HEK293 (cell line): ENCODE data around the gene MCTP1.

ENCODE experiments used
- CTCF ChIA-PET: fragments of 350-600 bp; formaldehyde crosslinking; extraction: SDS; loops from one replicate; lab custom pipeline; 2021; ENCODE audit warnings: antibody characterized with exemption; lab: Yijun Ruan, JAX
- POLR2A ChIA-PET: fragments of 300-600 bp; formaldehyde crosslinking; extraction: SDS; loops from one replicate; lab custom pipeline; 2020; ENCODE audit warnings: antibody characterized with exemption, inconsistent platforms; lab: Yijun Ruan, JAX
- H3K27ac ChIP-seq: fragments of 200-500 bp; sonication (Bioruptor generic); 2 replicates; pipeline ENCODE4 v1.5.1; 2014; ENCODE audit warnings: low read depth, low read length, control low read depth, inconsistent platforms; ENCODE audit errors: extremely low read depth
- H3K36me3 ChIP-seq, 2 experiments: fragments of 200-500 bp in 1 of 2; sonication (Bioruptor generic) in 1 of 2; 1 replicate in 1 of 2; 2 replicates in 1 of 2; pipeline ENCODE4 v1.5.1; 2014 to 2017; ENCODE audit warnings: inconsistent platforms in 2 of 2, low read length in 2 of 2; ENCODE audit not compliant: control insufficient read depth in 2 of 2, insufficient read depth in 1 of 2
- H3K4me1 ChIP-seq: fragments of 200-500 bp; sonication (Bioruptor generic); 2 replicates; pipeline ENCODE4 v1.5.1; 2014; ENCODE audit warnings: mild to moderate bottlenecking, low read length, inconsistent platforms; ENCODE audit not compliant: control insufficient read depth, insufficient read depth
- H3K4me3 ChIP-seq: 2 replicates; pipeline ENCODE4 v1.5.1; 2011; ENCODE audit warnings: low read depth, mild to moderate bottlenecking, control low read depth, low read length, moderate library complexity
- H3K9me3 ChIP-seq: fragments of 200-500 bp; sonication (Bioruptor generic); 2 replicates; pipeline ENCODE4 v1.5.1; 2014; ENCODE audit warnings: low read depth, low read length, inconsistent platforms; ENCODE audit not compliant: control insufficient read depth, insufficient read depth
- HOXA7 ChIP-seq: sonication (generic); formaldehyde crosslinking; IDR thresholded peaks from 2 replicates; pipeline ENCODE4 v1.8.1; 2022; ENCODE audit warnings: missing genetic modification reagents, borderline replicate concordance
- PRDM4 ChIP-seq: fragments of 450-650 bp; formaldehyde crosslinking; IDR thresholded peaks from 2 replicates; pipeline ENCODE4 v1.5.1; 2017; ENCODE audit warnings: missing biosample characterization, missing genetic modification characterization
- SETDB1 ChIP-seq: IDR thresholded peaks from one replicate; pipeline ENCODE4 v1.6.1; 2017; ENCODE audit warnings: mild to moderate bottlenecking, low read length, moderate library complexity, mixed read lengths; ENCODE audit not compliant: insufficient read length
- YY2 ChIP-seq: fragments of 450-650 bp; formaldehyde crosslinking; IDR thresholded peaks from 2 replicates; pipeline ENCODE4 v1.5.1; 2016; ENCODE audit warnings: missing biosample characterization, missing genetic modification characterization
- ZFHX2 ChIP-seq: fragments of 450-650 bp; formaldehyde crosslinking; conservative IDR thresholded peaks from 2 replicates; pipeline ENCODE4 v1.5.1; 2016; ENCODE audit warnings: missing biosample characterization, missing genetic modification characterization
- ZNF155 ChIP-seq: fragments of 450-650 bp; formaldehyde crosslinking; IDR thresholded peaks from 2 replicates; pipeline ENCODE4 v1.5.1; 2016; ENCODE audit warnings: missing biosample characterization, missing genetic modification characterization
- ZNF169 ChIP-seq: fragments of 450-650 bp; formaldehyde crosslinking; IDR thresholded peaks from 2 replicates; pipeline ENCODE4 v1.5.1; 2016; ENCODE audit warnings: missing biosample characterization, missing genetic modification characterization
- ZNF19 ChIP-seq: fragments of 450-650 bp; formaldehyde crosslinking; IDR thresholded peaks from 2 replicates; pipeline ENCODE4; 2016; ENCODE audit warnings: missing biosample characterization, missing genetic modification characterization, low read depth
- ZNF214 ChIP-seq: fragments of 450-650 bp; formaldehyde crosslinking; IDR thresholded peaks from 2 replicates; pipeline ENCODE4 v1.5.1; 2017; ENCODE audit warnings: missing biosample characterization, mild to moderate bottlenecking, missing genetic modification characterization, borderline replicate concordance
- ZNF280D ChIP-seq: fragments of 450-650 bp; formaldehyde crosslinking; IDR thresholded peaks from 2 replicates; pipeline ENCODE4 v1.5.1; 2016; ENCODE audit warnings: missing biosample characterization, missing genetic modification characterization
- ZNF555 ChIP-seq: fragments of 450-650 bp; formaldehyde crosslinking; conservative IDR thresholded peaks from 2 replicates; pipeline ENCODE4 v1.5.1; 2017; ENCODE audit warnings: missing biosample characterization, mild to moderate bottlenecking, missing genetic modification characterization, inconsistent platforms
- ZNF664 ChIP-seq: fragments of 450-650 bp; formaldehyde crosslinking; IDR thresholded peaks from 2 replicates; pipeline ENCODE4 v1.5.1; 2016; ENCODE audit warnings: missing biosample characterization, missing genetic modification characterization
- ZNF791 ChIP-seq: fragments of 450-650 bp; formaldehyde crosslinking; IDR thresholded peaks from 2 replicates; pipeline ENCODE4 v1.5.1; 2016; ENCODE audit warnings: missing biosample characterization, missing genetic modification characterization
- TF ChIP-seq, protein P1 (sequence below): sonication (generic); formaldehyde crosslinking; IDR thresholded peaks from 2 replicates; pipeline ENCODE4 v1.8.1; 2022; ENCODE audit warnings: mild to moderate bottlenecking, moderate library complexity, missing genetic modification reagents
- TF ChIP-seq, protein P2 (sequence below): fragments of 450-650 bp; formaldehyde crosslinking; IDR thresholded peaks from 2 replicates; pipeline ENCODE4 v1.5.1; 2016; ENCODE audit warnings: missing biosample characterization, missing genetic modification characterization

MCTP1 gene

GRCh38 chr5:94853120-94853519 lies 431.8 kb downstream of the MCTP1 start:
- no peak overlapping the region for H3K27ac ChIP-seq
- H3K36me3 ChIP-seq: no peaks in the 10 kb centered on the region
- no peak for TF ChIP-seq ZNF155 (tag by site-specific recombination)
- no peaks in the 10 kb centered on the region for H3K9me3 ChIP-seq
- ChIA-PET POLR2A (no interaction called here), CTCF (no interaction called here)
- H3K4me1 ChIP-seq: peaks cover 10% of the 10 kb centered on the region
- no peak overlapping the region for H3K4me3 ChIP-seq

DNA sequence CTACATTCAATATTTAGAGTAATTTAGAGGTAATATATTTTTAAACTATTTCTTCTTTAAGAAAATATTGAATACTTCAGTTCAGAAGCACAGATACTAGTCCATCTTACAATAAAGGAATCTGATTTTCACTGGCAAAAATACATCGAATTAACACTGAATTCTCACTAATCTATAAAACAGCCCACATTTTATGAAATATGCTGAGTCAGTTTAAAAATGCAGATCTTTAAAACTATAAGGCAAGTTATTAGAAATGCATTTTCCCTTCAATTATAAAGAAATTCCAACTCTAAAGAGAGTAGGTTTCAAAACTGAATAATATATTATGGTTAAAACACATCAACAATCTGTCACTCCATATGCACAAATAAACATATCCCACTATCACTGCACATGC lies 433.9 kb downstream of the MCTP1 start:
- ChIA-PET CTCF (interaction anchor here (0.6 to 2.1 kb wide), 10 partner anchors 7 to 935 kb away, joined by 3 to 18 read pairs (median 4); no protein-coding TSS in a partner anchor), POLR2A (no interaction called here)
- Histone ChIP-seq H3K4me1 (peaks cover 5% of the 10 kb centered on the region; the same call in 1 of the 2 replicates), H3K27ac (no peak overlapping the region), H3K4me3 (no peak overlapping the region), H3K36me3 (no peaks in the 10 kb centered on the region), H3K9me3 (no peaks in the 10 kb centered on the region)
- TF ChIP-seq ZNF791 (tag by site-specific recombination) (no peak), HOXA7 (CRISPR knock-in tag) (no peak), ZNF280D (tag by site-specific recombination) (no peak), PRDM4 (no peak), SETDB1 (no peak), ZNF664 (tag by site-specific recombination) (no peak), ZNF19 (tag by site-specific recombination) (no peak), YY2 (tag by site-specific recombination) (no peak), ZNF169 (tag by site-specific recombination) (no peak), ZNF555 (tag by site-specific recombination) (no peak), ZFHX2 (no peak), ZNF214 (tag by site-specific recombination) (no peak)
- TF ChIP-seq, protein P1, sequence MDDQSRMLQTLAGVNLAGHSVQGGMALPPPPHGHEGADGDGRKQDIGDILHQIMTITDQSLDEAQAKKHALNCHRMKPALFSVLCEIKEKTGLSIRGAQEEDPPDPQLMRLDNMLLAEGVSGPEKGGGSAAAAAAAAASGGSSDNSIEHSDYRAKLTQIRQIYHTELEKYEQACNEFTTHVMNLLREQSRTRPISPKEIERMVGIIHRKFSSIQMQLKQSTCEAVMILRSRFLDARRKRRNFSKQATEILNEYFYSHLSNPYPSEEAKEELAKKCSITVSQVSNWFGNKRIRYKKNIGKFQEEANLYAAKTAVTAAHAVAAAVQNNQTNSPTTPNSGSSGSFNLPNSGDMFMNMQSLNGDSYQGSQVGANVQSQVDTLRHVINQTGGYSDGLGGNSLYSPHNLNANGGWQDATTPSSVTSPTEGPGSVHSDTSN (CRISPR knock-in tag): no peak
- TF ChIP-seq, protein P2, sequence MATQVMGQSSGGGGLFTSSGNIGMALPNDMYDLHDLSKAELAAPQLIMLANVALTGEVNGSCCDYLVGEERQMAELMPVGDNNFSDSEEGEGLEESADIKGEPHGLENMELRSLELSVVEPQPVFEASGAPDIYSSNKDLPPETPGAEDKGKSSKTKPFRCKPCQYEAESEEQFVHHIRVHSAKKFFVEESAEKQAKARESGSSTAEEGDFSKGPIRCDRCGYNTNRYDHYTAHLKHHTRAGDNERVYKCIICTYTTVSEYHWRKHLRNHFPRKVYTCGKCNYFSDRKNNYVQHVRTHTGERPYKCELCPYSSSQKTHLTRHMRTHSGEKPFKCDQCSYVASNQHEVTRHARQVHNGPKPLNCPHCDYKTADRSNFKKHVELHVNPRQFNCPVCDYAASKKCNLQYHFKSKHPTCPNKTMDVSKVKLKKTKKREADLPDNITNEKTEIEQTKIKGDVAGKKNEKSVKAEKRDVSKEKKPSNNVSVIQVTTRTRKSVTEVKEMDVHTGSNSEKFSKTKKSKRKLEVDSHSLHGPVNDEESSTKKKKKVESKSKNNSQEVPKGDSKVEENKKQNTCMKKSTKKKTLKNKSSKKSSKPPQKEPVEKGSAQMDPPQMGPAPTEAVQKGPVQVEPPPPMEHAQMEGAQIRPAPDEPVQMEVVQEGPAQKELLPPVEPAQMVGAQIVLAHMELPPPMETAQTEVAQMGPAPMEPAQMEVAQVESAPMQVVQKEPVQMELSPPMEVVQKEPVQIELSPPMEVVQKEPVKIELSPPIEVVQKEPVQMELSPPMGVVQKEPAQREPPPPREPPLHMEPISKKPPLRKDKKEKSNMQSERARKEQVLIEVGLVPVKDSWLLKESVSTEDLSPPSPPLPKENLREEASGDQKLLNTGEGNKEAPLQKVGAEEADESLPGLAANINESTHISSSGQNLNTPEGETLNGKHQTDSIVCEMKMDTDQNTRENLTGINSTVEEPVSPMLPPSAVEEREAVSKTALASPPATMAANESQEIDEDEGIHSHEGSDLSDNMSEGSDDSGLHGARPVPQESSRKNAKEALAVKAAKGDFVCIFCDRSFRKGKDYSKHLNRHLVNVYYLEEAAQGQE (tag by site-specific recombination): no peak
